HG03103 (cell line): ENCODE results near the gene SDF2L1.
"Not testable (repeated sequence)": the region's sequence is repeated elsewhere in the genome, so short reads cannot be mapped to it uniquely, and the experiment has no call there.

Experiments used
- ATAC-seq: cut with Tn5 transposase; IDR thresholded peaks from one replicate; pipeline ENCODE4 v1.9.1; 2021; ENCODE audit warnings: low read depth; ENCODE audit not compliant: unreplicated experiment

SDF2L1 gene

GRCh38 chr22:21659864-21660525 is 17.9 kb downstream of the SDF2L1 start:
- ATAC-seq, result no peak

GRCh38 chr22:21660904-21661303 is 18.8 kb downstream of the SDF2L1 start:
- no peak for ATAC-seq

- ATAC-seq, result no peak
These were observed 19.9 kb downstream of the SDF2L1 start for GRCh38 chr22:21661991-21662390.

GRCh38 chr22:21663738-21664137 is 21.6 kb downstream of the SDF2L1 start:
- ATAC-seq, result no peak

- no peak for ATAC-seq
These were observed 23.1 kb downstream of the SDF2L1 start for GRCh38 chr22:21665047-21665851.

- no peak for ATAC-seq
These were observed 24.7 kb downstream of the SDF2L1 start for GRCh38 chr22:21666786-21667185.

- ATAC-seq, result no peak
These were observed 26.9 kb downstream of the SDF2L1 start for GRCh38 chr22:21669026-21669425.

- ATAC-seq, result no peak
These were observed 30.1 kb downstream of the SDF2L1 start for GRCh38 chr22:21672107-21672629.

GRCh38 chr22:21673534-21674321 is 31.6 kb downstream of the SDF2L1 start:
- no peak for ATAC-seq

GRCh38 chr22:21674638-21675245 is 32.6 kb downstream of the SDF2L1 start:
- ATAC-seq, result no peak

GRCh38 chr22:21677606-21678443 is 35.7 kb downstream of the SDF2L1 start:
- no peak for ATAC-seq

- ATAC-seq, result not testable (repeated sequence)
These were observed 36.7 kb downstream of the SDF2L1 start for GRCh38 chr22:21678842-21679241.

GRCh38 chr22:21679383-21679782 is 37.3 kb downstream of the SDF2L1 start:
- no peak for ATAC-seq

GRCh38 chr22:21680830-21681565 is 38.9 kb downstream of the SDF2L1 start:
- no peak for ATAC-seq

GRCh38 chr22:21681566-21682370 is 39.7 kb downstream of the SDF2L1 start:
- no peak for ATAC-seq

- no peak for ATAC-seq
These were observed 40.5 kb downstream of the SDF2L1 start for GRCh38 chr22:21682385-21683175.

- ATAC-seq, result no peak
These were observed 41.3 kb downstream of the SDF2L1 start for GRCh38 chr22:21683401-21683811.
